IPS-18a (cell line): ENCODE data around the gene PSAP.

ENCODE experiments used
- H3K27ac ChIP-seq: one replicate; pipeline ENCODE4 v1.5.1; 2013; ENCODE audit warnings: low read length
- H3K27me3 ChIP-seq: one replicate; pipeline ENCODE4 v1.6.1; 2013; ENCODE audit warnings: mild to moderate bottlenecking, low read length; ENCODE audit not compliant: control insufficient read depth, insufficient read depth
- H3K36me3 ChIP-seq: one replicate; pipeline ENCODE4 v1.6.1; 2013; ENCODE audit warnings: low read depth, low read length; ENCODE audit not compliant: control insufficient read depth
- H3K4me1 ChIP-seq: one replicate; pipeline ENCODE4 v1.6.1; 2013; ENCODE audit warnings: low read depth, low read length; ENCODE audit not compliant: control insufficient read depth
- H3K4me3 ChIP-seq: one replicate; pipeline ENCODE4 v1.5.1; 2013; ENCODE audit warnings: low read length
- H3K9ac ChIP-seq: one replicate; pipeline ENCODE4 v1.6.1; 2013; ENCODE audit warnings: mild to moderate bottlenecking, low read length, moderate library complexity
- H3K9me3 ChIP-seq: one replicate; pipeline ENCODE4 v1.6.1; 2013; ENCODE audit warnings: low read depth, low read length; ENCODE audit not compliant: control insufficient read depth

PSAP gene

DNA sequence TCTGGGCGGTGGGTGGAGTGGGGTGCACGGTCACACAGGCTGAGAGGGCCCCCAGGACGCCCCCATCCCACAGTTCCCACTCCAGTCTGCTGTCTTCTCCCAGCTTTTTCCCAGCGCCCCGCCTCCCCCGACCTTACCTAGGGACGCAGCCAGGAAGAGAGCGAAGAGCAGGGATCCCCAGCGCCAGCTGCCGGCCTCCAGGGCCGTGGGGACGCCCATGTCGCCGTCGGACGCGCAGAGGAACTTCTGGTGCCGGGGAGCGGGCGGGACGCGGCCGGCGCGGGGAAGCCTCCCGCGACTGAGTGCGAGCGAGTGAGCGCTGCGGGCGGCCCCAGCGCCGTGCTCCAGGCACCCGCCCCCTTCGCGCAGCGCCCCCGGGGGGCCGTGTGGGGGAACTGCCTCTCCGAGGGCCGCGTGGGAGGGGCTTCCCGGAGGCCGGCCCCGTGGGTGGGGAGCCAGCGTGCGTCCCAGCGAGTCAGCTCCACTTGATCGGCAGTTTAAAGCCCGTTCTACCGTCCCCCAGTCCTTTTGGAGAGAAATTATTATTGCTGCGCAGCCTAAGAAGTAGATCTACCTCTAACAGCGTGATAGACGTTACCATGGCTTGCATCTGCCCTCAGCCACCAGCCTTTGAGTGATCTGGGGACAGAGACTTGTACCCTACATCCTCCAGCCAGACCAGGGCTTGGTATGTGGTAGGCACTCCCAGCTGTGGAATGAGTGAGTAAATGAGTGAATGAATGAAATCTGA lies 77.7 kb downstream of the PSAP start, which contains the start of gene VSIR:
VSIR (minus strand) TSS at position 300 of the 751 bp plus-strand sequence; CDS start at position 219, 81 bp downstream.
- Histone ChIP-seq H3K36me3 (no peaks in the 10 kb centered on the region), H3K27ac (no peak within 1 kb of the TSS), H3K4me3 (peak within 1 kb of the TSS; percentile 50), H3K9me3 (no peaks in the 10 kb centered on the region), H3K9ac (no peak within 1 kb of the TSS), H3K27me3 (peaks cover 26% of the 10 kb centered on the region), H3K4me1 (no peaks in the 10 kb centered on the region)

GRCh38 chr10:71772832-71773220 lies 78.2 kb downstream of the PSAP start:
- Histone ChIP-seq H3K4me1 (no peaks in the 10 kb centered on the region), H3K36me3 (no peaks in the 10 kb centered on the region), H3K27ac (no peak overlapping the region), H3K4me3 (peak overlapping the region; percentile 50), H3K9ac (no peak overlapping the region), H3K27me3 (peaks cover 26% of the 10 kb centered on the region), H3K9me3 (no peaks in the 10 kb centered on the region)

GRCh38 chr10:71771821-71772617 lies 79.0 kb downstream of the PSAP start:
- Histone ChIP-seq H3K27me3 (peaks cover 26% of the 10 kb centered on the region), H3K36me3 (no peaks in the 10 kb centered on the region), H3K4me1 (no peaks in the 10 kb centered on the region), H3K9ac (no peak overlapping the region), H3K4me3 (no peak overlapping the region), H3K9me3 (no peaks in the 10 kb centered on the region), H3K27ac (no peak overlapping the region)

DNA sequence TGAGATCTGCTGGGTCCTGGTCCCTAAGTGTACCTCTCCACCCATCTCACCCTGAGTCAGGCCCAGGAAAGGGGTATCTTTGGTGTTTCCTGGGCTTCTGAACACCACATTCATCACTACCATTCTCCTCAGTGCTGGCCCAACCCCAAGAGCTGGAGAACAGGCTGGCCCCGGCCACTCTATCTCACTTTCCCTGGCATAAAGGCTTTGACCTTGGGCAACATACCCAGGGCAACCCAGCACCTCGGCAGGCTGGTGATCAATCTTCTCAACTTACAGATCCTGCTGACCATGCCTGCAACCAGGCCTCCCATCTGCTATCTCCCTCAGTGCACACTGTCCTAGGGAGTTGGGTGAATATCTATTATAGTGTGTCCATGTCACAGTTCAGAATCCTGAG lies 79.8 kb downstream of the PSAP start:
- H3K27ac ChIP-seq = no peak overlapping the region
- no peak overlapping the region for H3K9ac ChIP-seq
- no peak overlapping the region for H3K4me3 ChIP-seq
- no peaks in the 10 kb centered on the region for H3K9me3 ChIP-seq
- H3K36me3 ChIP-seq = no peaks in the 10 kb centered on the region
- no peaks in the 10 kb centered on the region for H3K4me1 ChIP-seq
- peaks cover 26% of the 10 kb centered on the region for H3K27me3 ChIP-seq

GRCh38 chr10:71770789-71771188 lies 80.3 kb downstream of the PSAP start:
- peaks cover 26% of the 10 kb centered on the region for H3K27me3 ChIP-seq
- H3K9me3 ChIP-seq = no peaks in the 10 kb centered on the region
- no peaks in the 10 kb centered on the region for H3K36me3 ChIP-seq
- no peak overlapping the region for H3K27ac ChIP-seq
- H3K4me1 ChIP-seq = no peaks in the 10 kb centered on the region
- no peak overlapping the region for H3K9ac ChIP-seq
- no peak overlapping the region for H3K4me3 ChIP-seq

DNA sequence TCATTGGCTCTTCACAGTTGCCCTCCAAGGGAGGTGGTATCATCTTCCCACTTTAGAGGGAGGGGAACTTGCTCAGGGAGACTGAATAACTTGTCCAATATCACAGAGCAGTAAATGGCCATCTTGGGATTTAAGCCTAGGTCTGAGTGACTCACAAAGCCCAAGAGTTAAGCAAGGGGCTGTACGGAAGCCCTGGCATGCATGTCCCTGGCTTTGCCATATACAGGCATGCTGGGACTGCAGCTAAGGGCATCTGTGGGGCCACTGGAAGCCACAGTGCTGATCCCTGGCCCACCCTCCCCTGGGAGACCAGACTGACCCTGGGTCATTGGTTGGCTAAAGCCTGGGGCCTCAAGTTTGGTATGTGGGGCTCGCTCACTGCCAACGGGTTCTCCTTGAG lies 80.8 kb downstream of the PSAP start:
- no peak overlapping the region for H3K27ac ChIP-seq
- H3K27me3 ChIP-seq = peaks cover 26% of the 10 kb centered on the region
- no peak overlapping the region for H3K9ac ChIP-seq
- H3K9me3 ChIP-seq = no peaks in the 10 kb centered on the region
- H3K36me3 ChIP-seq = no peaks in the 10 kb centered on the region
- no peaks in the 10 kb centered on the region for H3K4me1 ChIP-seq
- H3K4me3 ChIP-seq = no peak overlapping the region

GRCh38 chr10:71769279-71769823 lies 81.7 kb downstream of the PSAP start:
- Histone ChIP-seq H3K9ac (no peak overlapping the region), H3K4me1 (no peaks in the 10 kb centered on the region), H3K27ac (no peak overlapping the region), H3K36me3 (no peaks in the 10 kb centered on the region), H3K27me3 (peaks cover 22% of the 10 kb centered on the region), H3K4me3 (no peak overlapping the region), H3K9me3 (no peaks in the 10 kb centered on the region)

- Histone ChIP-seq H3K4me1 (no peaks in the 10 kb centered on the region), H3K27me3 (peaks cover 7% of the 10 kb centered on the region), H3K9me3 (no peaks in the 10 kb centered on the region), H3K4me3 (no peak overlapping the region), H3K27ac (no peak overlapping the region), H3K36me3 (no peaks in the 10 kb centered on the region), H3K9ac (no peak overlapping the region)
These were observed 83.5 kb downstream of the PSAP start for GRCh38 chr10:71767420-71768035.

DNA sequence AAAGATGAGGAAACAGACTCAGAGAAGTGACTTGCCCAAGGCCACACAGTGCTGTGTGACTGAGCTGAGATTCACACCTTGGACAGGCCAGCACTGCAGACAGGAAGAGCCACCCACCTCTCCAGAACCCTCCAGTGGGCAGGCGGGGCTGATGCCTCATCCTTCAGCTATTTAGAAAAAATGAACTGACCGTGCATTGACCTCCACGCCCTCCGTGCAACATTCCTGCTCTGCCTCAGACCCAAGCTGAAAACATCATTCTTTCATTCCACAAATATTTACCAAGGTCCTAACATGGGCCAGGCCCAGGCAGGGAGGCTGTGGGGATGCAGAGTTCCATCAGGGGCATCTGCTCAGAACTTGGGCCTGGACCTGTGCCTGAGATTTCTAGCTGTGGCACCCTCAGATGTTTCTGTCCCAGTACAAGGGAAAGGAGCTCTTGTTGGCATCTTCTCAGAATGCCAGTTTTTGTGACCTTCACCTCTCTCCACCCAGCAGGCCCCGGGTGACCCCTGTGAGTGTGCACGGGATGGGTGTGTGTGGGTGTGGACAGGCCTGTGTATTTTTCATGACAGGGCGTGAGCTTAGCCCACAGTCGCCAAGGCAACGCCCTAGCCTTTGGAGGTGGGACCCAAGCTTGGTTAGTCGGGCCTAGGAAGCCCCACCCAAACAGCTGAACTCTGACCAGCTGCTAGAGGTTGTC lies 84.2 kb downstream of the PSAP start:
- H3K4me3 ChIP-seq = no peak overlapping the region
- H3K9ac ChIP-seq = no peak overlapping the region

More for the DNA sequence above, 84.2 kb downstream of the PSAP start:
- H3K9me3 ChIP-seq = no peaks in the 10 kb centered on the region
- no peaks in the 10 kb centered on the region for H3K4me1 ChIP-seq
- peaks cover under 1% of the 10 kb centered on the region for H3K27me3 ChIP-seq
- no peak overlapping the region for H3K27ac ChIP-seq
- H3K36me3 ChIP-seq = no peaks in the 10 kb centered on the region
